Prostate gland (tissue), 2 donors: ENCODE results near the gene PIGU. TPM values are rescaled to one million over a fixed set of nuclear protein-coding genes. Genes with fewer than 3 reads are reported as not detected.

Experiments used
- DNase-seq: peaks from one replicate; pipeline ENCODE4 v3.0.0-alpha.2; 2019; ENCODE audit warnings: low spot score
- H3K27ac ChIP-seq, 2 donors: fragments of 200-600 bp; sonication (generic); 2 replicates each; pipeline ENCODE4 v1.5.1; 2017 to 2019
- H3K27me3 ChIP-seq: fragments of 200-600 bp; sonication (generic); replicated peaks from 2 replicates; pipeline ENCODE4 v1.5.1; 2019; ENCODE audit not compliant: insufficient read depth
- H3K36me3 ChIP-seq, 2 donors: fragments of 200-600 bp; sonication (generic); 1 replicate in 1 of 2; 2 replicates in 1 of 2; pipeline versions ENCODE4 v1.5.1 to v1.8.1; 2017 to 2019
- H3K4me1 ChIP-seq: fragments of 200-600 bp; sonication (generic); replicated peaks from 2 replicates; pipeline ENCODE4 v1.5.1; 2019
- H3K4me3 ChIP-seq, 2 donors: fragments of 200-600 bp; sonication (generic); 2 replicates each; pipeline ENCODE4 v1.5.1; 2017 to 2019
- H3K9me3 ChIP-seq: fragments of 200-600 bp; sonication (generic); 2 replicates; pipeline ENCODE4 v1.5.1; 2017
- CTCF ChIP-seq, 4 experiments: fragments of 200-600 bp in 2 of 4; fragments of 450-650 bp in 2 of 4; sonication (generic) in 2 of 4; IDR thresholded peaks; 1 replicate in 3 of 4; 2 replicates in 1 of 4; pipeline ENCODE4 v1.5.1; 2016 to 2019; ENCODE audit warnings: antibody characterized with exemption in 4 of 4, mild to moderate bottlenecking in 2 of 4, moderate library complexity in 2 of 4
- POLR2A ChIP-seq: fragments of 450-650 bp; IDR thresholded peaks from one replicate; pipeline ENCODE4 v1.6.1; 2016; ENCODE audit warnings: antibody characterized with exemption, mild to moderate bottlenecking
- POLR2AphosphoS5 ChIP-seq: sonication (generic); formaldehyde crosslinking; IDR thresholded peaks from one replicate; pipeline ENCODE4 v1.6.1; 2017; ENCODE audit warnings: antibody characterized with exemption
- WGBS: methylation state at CpG from one replicate; pipeline ENCODE4 v1.1.5; 2018; 5-methylcytosine and 5-hydroxymethylcytosine counted together
- intact Hi-C: fragments of 100-400 bp; cut with DNase I; formaldehyde crosslinking; loops from one replicate; pipeline ENCODE4 v1.14.2; 2022
- total RNA-seq, 2 donors: library from RNA; depleted of rRNA; stranded (reverse); fragments of >200 nt; gene quantifications; one replicate each; pipeline ENCODE4 v1.1.0, GENCODE V29; 2016

PIGU gene
- total RNA-seq, 2 donors from 2014 or later = 18.2 to 26.4 TPM

- intact Hi-C loops = loop anchor here (2.0 kb wide), 1 partner anchor 191 kb away; no protein-coding TSS in a partner anchor
- no peaks in the 10 kb centered on the region for H3K27me3 ChIP-seq
- H3K36me3 ChIP-seq = no peaks in the 10 kb centered on the region
- H3K9me3 ChIP-seq = no peaks in the 10 kb centered on the region
- H3K4me3 ChIP-seq = no peak overlapping the region
- 66% methylated on average over 2 of the region's 2 CpGs for WGBS
- no peaks in the 10 kb centered on the region for H3K4me1 ChIP-seq
- no peak overlapping the region for H3K27ac ChIP-seq
- TF ChIP-seq POLR2A (no peak), CTCF (IDR thresholded peaks at IDR 0.05) (no peak), POLR2AphosphoS5 (no peak)
- no peak for DNase-seq
These were observed 98.9 kb downstream of the PIGU start for GRCh38 chr20:34578025-34578424.

- WGBS = 96% methylated on average over 4 of the region's 4 CpGs
- DNase-seq = no peak
- Histone ChIP-seq H3K4me1 (no peaks in the 10 kb centered on the region), H3K27ac (no peak overlapping the region), H3K9me3 (no peaks in the 10 kb centered on the region), H3K27me3 (no peaks in the 10 kb centered on the region), H3K4me3 (no peak overlapping the region), H3K36me3 (no peaks in the 10 kb centered on the region)
- no peak for TF ChIP-seq POLR2A
- no peak for TF ChIP-seq POLR2AphosphoS5
- TF ChIP-seq CTCF (IDR thresholded peaks at IDR 0.05) = no peak
- intact Hi-C loops = no loop called here
These were observed 99.8 kb downstream of the PIGU start for GRCh38 chr20:34577061-34577460.

- no peaks in the 10 kb centered on the region for H3K36me3 ChIP-seq
- WGBS = 96% methylated on average over 4 of the region's 4 CpGs
- DNase-seq = no peak
- no peaks in the 10 kb centered on the region for H3K4me1 ChIP-seq
- TF ChIP-seq POLR2AphosphoS5 = no peak
- TF ChIP-seq CTCF (IDR thresholded peaks at IDR 0.05) = no peak
- TF ChIP-seq POLR2A = no peak
- H3K4me3 ChIP-seq = no peak overlapping the region
- intact Hi-C loops = no loop called here
- H3K9me3 ChIP-seq = no peaks in the 10 kb centered on the region
- no peaks in the 10 kb centered on the region for H3K27me3 ChIP-seq
- no peak overlapping the region for H3K27ac ChIP-seq
These were observed 101.1 kb downstream of the PIGU start for GRCh38 chr20:34575756-34576155.

- Histone ChIP-seq H3K4me1 (no peaks in the 10 kb centered on the region), H3K27ac (no peak overlapping the region), H3K36me3 (no peaks in the 10 kb centered on the region), H3K4me3 (no peak overlapping the region), H3K9me3 (no peaks in the 10 kb centered on the region), H3K27me3 (no peaks in the 10 kb centered on the region)
- intact Hi-C loops = no loop called here
- WGBS = 97% methylated on average over 5 of the region's 5 CpGs
- TF ChIP-seq CTCF (IDR thresholded peaks at IDR 0.05) (no peak), POLR2A (no peak), POLR2AphosphoS5 (no peak)
- DNase-seq = no peak
These were observed 101.6 kb downstream of the PIGU start for GRCh38 chr20:34575271-34575670.

- Histone ChIP-seq H3K36me3 (no peaks in the 10 kb centered on the region), H3K27ac (no peak overlapping the region), H3K4me1 (no peaks in the 10 kb centered on the region), H3K27me3 (no peaks in the 10 kb centered on the region), H3K9me3 (no peaks in the 10 kb centered on the region), H3K4me3 (no peak overlapping the region)
- intact Hi-C loops = no loop called here
- TF ChIP-seq CTCF (IDR thresholded peaks at IDR 0.05) (no peak), POLR2A (no peak), POLR2AphosphoS5 (no peak)
- WGBS = 90% methylated on average over 6 of the region's 6 CpGs
- DNase-seq = no peak
These were observed 102.0 kb downstream of the PIGU start for GRCh38 chr20:34574861-34575260.
